ENCODE data around the gene LRRK1. TPM values are rescaled to one million over a fixed set of nuclear protein-coding genes. Genes with fewer than 3 reads are reported as not detected.

LRRK1 gene
- total RNA-seq, 1 experiment from 2014 or later, result 7.0 TPM

- H4K20me1 ChIP-seq (ENCODE audit: low read length), result no peaks in the 10 kb centered on the region
- intact Hi-C loops (cut with micrococcal nuclease), result no loop called here
- TF ChIP-seq EZH2 (IDR thresholded peaks at IDR 0.05; ENCODE audit: low read length, unreplicated experiment) (no peak), CTCF (conservative IDR thresholded peaks at IDR 0.05; ENCODE audit: low read depth, low read length) (no peak), EZH2phosphoT487 (IDR thresholded peaks at IDR 0.05; ENCODE audit: borderline replicate concordance, low read length) (no peak)
- H3K9me3 ChIP-seq (ENCODE audit: low read length), result no peaks in the 10 kb centered on the region
- H3K79me2 ChIP-seq (ENCODE audit: low read length), result no peaks in the 10 kb centered on the region
- peaks cover 22% of the 10 kb centered on the region for H3K4me1 ChIP-seq (ENCODE audit: insufficient read depth, low read length)
- DNase-seq (no peak), ATAC-seq (no peak)
- CTCF ChIA-PET, result interaction anchor here (0.5 kb wide), 1 partner anchor 34 kb away, joined by 3 read pairs; no protein-coding TSS in a partner anchor
- H3F3A ChIP-seq (ENCODE audit: low read length, unreplicated experiment), result no peaks in the 10 kb centered on the region
- H3K27ac ChIP-seq (ENCODE audit: low read length), result no peak overlapping the region
- no peak overlapping the region for H3K4me2 ChIP-seq (ENCODE audit: low read length)
- no peaks in the 10 kb centered on the region for H3K36me3 ChIP-seq (ENCODE audit: low read depth, low read length)
- BruUV-seq (replicated peaks), result no TSS peak
- no peaks in the 10 kb centered on the region for H3K9me2 ChIP-seq (replicated peaks; ENCODE audit: low read length)
- no peak overlapping the region for H2AFZ ChIP-seq (ENCODE audit: low read length)
- POLR2A ChIA-PET (ENCODE audit: unreplicated experiment), result no interaction called here
- no peak overlapping the region for H3K9ac ChIP-seq (ENCODE audit: low read length)
- no peak overlapping the region for H3K4me3 ChIP-seq (ENCODE audit: low read length)
- no peaks in the 10 kb centered on the region for H3K27me3 ChIP-seq (ENCODE audit: low read length)
Measured at GRCh38 chr15:100994597-100995446, 75.7 kb downstream of the LRRK1 start.

- Histone ChIP-seq H3F3A (ENCODE audit: low read length, unreplicated experiment) (no peaks in the 10 kb centered on the region), H3K36me3 (ENCODE audit: low read depth, low read length) (no peaks in the 10 kb centered on the region), H3K4me3 (ENCODE audit: low read length) (no peak overlapping the region), H3K9me3 (ENCODE audit: low read length) (no peaks in the 10 kb centered on the region), H2AFZ (ENCODE audit: low read length) (no peak overlapping the region), H3K4me2 (ENCODE audit: low read length) (no peak overlapping the region), H3K79me2 (ENCODE audit: low read length) (no peaks in the 10 kb centered on the region), H3K27me3 (ENCODE audit: low read length) (no peaks in the 10 kb centered on the region), H3K9me2 (replicated peaks; ENCODE audit: low read length) (no peaks in the 10 kb centered on the region), H3K9ac (ENCODE audit: low read length) (no peak overlapping the region), H3K4me1 (ENCODE audit: insufficient read depth, low read length) (peaks cover 28% of the 10 kb centered on the region), H4K20me1 (ENCODE audit: low read length) (no peaks in the 10 kb centered on the region), H3K27ac (ENCODE audit: low read length) (no peak overlapping the region)
- no peak for ATAC-seq
- no peak for DNase-seq
- intact Hi-C loops (cut with micrococcal nuclease), result no loop called here
- ChIA-PET POLR2A (ENCODE audit: unreplicated experiment) (no interaction called here), CTCF (interaction anchor here (0.5 kb wide), 1 partner anchor 35 kb away, joined by 3 read pairs; no protein-coding TSS in a partner anchor)
- no TSS peak for BruUV-seq (replicated peaks)
- TF ChIP-seq EZH2phosphoT487 (IDR thresholded peaks at IDR 0.05; ENCODE audit: borderline replicate concordance, low read length) (no peak), CTCF (conservative IDR thresholded peaks at IDR 0.05; ENCODE audit: low read depth, low read length) (no peak), EZH2 (IDR thresholded peaks at IDR 0.05; ENCODE audit: low read length, unreplicated experiment) (no peak)
Measured at GRCh38 chr15:100995471-100996430, 76.6 kb downstream of the LRRK1 start.
